GM18909 (cell line): ENCODE measurements around the gene PACC1.

Source experiments
- ATAC-seq: cut with Tn5 transposase; IDR thresholded peaks from one replicate; pipeline ENCODE4 v1.9.1; 2021; ENCODE audit warnings: mild to moderate bottlenecking; ENCODE audit not compliant: unreplicated experiment, poor library complexity

The PACC1 gene

DNA sequence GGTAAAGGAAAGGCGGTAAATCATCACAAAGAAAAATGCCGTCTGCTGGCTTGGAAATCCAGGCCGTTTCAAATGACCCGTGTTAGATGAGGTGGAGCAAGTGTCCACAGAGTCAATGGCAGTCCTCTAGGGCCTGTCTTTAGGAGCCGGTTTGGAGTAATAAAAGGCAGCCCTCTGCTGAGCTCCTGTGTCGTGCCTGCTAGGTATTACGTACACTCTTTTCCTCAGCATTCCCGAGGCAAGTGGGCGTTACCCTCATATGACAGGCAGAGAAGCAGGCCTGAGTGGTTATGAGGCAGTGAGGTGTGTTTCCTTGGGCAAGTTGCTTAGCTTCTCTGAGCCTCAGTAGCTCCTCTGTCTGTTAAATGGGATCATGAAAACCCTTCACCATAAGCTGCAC lies 25.7 kb upstream of the PACC1 start:
- ATAC-seq: no peak

DNA sequence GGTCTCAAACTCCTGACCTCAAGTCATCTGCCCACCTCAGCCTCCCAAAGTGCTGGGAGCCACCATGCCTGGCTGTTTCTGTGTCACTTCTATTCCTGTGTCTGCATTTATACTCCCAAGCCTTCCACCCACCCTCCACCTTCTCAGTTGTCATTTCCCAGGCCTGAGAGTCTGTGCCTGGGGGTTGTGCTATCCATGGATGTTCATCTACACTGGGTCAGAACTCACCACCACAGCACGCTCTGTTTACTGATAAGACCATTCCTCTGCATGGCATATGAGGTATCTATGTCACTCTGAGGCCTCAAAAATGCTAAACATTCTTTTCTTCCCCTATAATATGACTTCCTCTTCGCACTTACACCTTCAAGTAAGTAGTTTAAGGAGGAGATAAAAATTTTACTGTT lies 24.1 kb upstream of the PACC1 start:
- ATAC-seq: no peak

GRCh38 chr1:212437179-212437798 lies 22.6 kb upstream of the PACC1 start:
- ATAC-seq: no peak

DNA sequence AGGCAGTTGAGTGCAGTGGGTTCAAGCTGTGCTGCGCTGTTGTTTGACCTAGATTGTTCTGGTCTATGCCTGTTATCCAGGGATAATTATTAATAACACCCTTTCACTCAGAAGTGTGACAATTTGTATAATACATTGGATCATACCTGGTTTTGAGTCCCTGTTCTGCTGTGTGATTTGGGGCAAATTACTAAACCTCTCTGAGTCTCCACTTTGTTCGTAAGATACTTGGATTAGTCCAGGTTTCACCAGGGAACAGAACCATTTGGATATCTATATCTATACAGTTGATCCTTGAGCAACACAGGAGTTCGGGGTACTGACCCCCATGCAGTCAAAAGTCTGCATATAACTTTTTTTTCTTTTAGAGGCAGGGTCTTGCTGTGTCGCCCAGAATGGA lies 20.3 kb upstream of the PACC1 start:
- ATAC-seq: no peak

DNA sequence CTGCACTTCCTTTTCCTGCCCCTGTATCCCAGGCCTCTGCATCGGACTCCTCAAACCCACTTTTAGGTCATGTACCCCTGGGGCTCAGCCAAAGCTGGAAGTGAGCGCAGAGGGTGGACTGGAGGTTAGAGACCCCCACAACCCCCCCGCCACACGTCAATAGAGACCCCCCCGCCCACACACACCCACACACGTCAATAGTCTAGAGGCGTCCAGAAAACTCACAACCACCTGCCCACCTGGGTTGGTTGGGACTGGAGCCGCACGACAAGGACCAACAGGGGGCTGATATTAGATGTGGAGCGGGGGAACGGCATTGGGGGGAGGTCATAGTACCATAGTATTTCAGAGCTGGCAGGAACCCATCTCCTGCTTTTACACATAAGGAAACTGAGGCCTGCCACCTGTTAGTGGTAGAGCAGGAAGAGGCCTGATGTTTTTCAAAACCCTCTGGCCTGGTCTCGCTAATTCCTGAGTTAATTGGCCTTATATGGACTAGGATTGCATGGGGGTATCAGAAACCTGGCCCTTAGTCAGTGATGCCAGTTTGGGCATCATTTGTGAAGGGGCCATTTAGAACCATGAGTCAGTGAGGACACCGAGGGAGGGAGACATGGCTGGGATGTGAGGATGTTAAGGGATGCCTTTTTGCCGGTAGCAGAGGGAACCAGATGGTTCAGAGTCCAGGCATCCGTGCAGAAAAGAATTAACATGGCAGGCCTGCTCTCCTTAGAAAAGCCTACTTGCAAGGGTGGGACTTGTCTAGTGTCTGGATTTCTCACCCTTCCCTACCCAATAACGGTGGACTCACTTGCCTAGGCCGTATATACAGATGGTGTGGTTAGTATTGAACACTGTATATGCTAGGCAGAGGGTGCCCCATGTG lies 19.1 kb upstream of the PACC1 start:
- no peak for ATAC-seq

- peak; percentile 98 for ATAC-seq
These were observed 18.2 kb upstream of the PACC1 start, which contains the start of gene NENF for GRCh38 chr1:212432661-212433576. TSS of gene NENF (plus strand) at chr1:212432920. CDS start at chr1:212432944, 24 bp downstream.

DNA sequence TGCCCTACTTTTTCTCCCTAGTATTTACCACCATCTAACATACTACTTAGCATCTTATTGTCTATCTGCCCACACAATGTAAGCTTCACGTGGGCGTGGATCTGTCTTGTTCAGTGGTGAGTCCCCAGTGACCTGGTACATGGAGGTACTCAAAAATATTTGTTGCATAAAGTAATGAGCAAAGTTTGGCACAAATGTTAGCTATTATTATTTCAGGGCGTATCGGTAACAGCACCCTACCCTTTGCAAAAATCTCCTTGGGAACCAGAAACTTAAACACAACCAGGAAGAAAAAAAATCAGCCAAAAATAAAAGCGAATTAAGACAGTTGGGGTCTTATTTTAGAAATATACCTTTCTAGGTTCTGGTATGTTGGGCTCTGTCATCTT lies 17.6 kb upstream of the PACC1 start:
- no peak for ATAC-seq

DNA sequence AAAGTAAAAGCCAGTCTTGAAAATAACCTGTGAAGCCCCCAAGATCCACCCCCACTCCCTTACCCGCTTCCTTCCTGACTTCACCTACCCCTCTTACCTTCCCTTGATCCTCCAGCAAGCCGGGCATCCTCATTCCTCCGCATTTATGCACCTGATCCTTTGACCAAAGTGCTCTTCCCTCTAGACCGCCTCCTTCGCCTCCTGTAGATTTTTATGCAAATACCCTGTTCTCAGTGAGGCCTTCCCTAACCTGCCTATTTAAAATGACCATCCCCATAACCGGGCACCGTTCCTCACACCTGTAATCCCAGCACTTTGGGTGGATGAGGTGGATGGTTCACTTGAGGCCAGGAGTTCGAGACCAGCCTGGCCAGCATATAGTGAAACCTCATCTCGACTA lies 17.0 kb upstream of the PACC1 start:
- no peak for ATAC-seq

- ATAC-seq: no peak
These were observed 16.3 kb upstream of the PACC1 start for GRCh38 chr1:212430955-212431394.

DNA sequence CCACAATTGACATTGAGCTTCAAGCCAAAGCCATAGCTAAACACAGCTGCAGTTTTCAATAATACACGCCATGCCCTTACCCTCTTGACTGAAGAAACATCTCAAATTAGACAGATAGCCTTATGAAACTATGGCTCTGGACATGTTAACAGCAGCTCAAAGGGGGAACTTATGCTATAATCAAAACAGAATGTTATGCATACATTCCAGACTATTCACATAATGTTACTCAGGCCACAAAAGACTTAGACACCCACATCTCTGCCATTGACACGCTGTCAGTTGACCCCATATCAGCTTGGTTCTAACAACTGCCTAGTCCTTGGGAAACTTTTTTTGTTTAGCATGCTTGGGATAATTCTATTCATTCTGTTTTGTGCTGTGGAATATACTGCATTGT lies 15.7 kb upstream of the PACC1 start:
- ATAC-seq: no peak

GRCh38 chr1:212428496-212428895 lies 13.8 kb upstream of the PACC1 start:
- no peak for ATAC-seq

DNA sequence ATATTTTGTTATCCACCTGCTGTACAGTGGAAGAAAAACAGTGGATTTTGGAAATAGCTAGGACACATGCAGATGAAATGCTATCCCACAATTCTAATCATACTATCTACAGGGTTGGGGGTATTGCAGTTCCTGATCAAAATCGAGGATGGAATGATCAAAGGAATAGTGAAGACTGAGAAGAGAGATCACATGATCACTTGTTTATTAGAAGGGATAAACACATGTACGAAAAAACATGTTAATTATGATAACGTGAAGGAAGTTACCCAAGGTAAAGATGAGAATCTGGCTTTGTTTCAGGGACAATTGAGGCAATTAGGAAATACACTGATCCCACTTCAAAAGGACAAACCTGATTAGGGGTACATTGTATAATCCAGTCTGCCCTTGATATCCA lies 9.2 kb upstream of the PACC1 start:
- no peak for ATAC-seq

DNA sequence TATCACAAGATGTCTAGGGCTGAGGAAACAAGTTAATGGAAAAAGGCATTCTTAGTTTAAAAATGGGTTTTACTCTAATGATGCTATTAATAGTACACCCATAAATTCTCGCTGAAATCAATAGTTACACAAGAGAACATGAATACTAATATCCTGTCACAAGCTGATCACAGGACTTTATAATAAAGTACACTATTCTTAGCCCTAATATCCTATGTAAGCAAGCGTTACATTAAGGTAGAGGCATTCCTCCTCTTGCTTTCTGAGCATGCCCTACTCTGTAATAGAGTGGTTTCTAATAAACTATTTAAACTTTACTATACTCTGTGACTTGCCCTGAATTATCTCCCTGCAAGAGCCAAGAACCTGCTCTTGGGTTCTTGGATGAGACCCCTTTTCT lies 6.5 kb upstream of the PACC1 start:
- ATAC-seq: no peak

DNA sequence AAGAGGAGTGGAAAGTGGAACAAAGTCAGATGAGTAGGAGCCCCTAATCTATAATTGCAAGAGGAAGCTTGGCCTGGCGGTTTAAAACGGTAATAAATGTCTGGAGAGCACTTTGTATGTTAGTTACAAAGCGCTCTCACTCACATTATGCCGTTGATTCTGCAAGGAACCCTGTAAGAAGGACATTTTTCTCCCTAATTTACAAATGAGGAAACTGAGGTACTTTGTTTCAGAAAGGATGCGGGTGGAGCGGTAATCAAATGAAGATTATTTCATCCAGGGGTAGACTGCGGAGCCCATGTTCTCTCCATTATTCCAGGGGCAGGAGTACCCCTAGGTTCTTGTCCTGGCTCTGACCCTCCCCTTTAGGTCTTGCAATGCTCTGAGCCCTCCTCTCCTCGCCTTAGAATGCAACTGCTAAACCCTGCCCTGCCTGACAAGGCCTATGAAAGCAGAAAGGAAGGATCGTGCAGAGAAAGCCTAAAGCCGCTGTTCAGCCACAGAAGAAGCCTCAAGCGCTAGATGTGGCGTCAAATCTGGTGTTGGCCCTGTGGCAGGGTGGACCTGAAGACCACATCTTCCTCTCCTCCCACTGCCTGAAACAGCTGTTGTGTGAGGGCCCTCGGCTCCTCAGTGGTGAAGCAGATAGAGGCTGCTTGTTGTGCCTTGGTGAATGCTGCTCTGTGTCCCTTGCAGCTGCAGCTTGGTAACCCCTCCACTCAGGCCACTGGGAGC lies 588 bp upstream of the PACC1 start:
- no peak for ATAC-seq

DNA sequence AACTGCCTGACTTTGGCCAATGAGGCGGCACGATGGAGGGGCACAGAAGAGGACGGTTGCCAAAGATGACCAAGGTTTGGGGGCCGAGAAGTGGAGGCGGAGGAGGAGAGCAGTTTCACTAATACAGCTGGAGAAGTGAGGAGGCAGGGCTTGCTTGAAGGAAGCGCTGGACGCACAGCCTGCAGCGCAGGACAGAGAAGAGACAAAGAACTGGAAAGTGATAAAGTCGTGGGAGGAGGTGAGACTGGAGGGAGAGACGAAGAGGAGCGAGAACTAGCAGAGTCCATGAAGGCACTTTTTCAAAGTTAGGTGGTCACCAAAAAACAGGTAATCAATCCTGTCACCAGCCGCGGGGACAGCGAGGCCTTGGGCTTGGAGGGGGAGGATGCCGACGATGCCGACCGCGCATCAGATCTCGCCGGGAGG lies 771 bp downstream of the PACC1 start:
- ATAC-seq: peak; percentile 14

GRCh38 chr1:212412374-212412773 lies 2.3 kb downstream of the PACC1 start:
- no peak for ATAC-seq

- ATAC-seq: no peak
These were observed 4.4 kb downstream of the PACC1 start for GRCh38 chr1:212410231-212410820.

DNA sequence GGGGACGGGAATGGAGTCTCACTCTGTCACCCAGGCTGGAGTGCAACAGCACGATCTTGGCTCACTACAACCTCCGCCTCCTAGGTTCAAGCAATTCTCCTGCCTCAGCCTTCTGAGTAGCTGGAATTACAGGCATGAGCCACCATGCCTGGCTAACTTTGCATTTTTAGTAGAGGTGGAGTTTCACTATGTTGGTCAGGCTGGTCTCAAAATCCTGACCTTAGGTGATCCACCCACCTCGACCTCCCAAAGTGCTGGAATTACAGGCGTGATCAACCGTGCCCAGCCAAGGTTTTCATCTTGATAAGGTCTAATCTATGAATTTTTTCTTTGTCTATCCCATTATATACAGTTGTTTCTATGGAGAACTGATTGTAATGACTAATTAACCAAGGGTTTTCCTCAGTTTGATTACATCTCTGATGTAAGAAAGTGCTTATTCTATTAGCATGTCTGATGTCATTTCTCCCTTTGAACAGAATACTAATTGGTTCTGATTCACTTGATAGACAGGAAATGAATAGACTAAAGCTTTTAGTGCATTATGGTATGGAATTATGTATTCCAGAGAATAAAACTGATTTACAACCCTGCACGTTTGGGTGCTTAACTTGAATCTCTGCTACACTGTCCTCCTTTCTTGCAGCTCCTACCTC lies 11.9 kb downstream of the PACC1 start:
- no peak for ATAC-seq
